NCI-H226 (cell line): ENCODE data around the gene MYO5A.
"Not testable (repeated sequence)": the region's sequence is repeated elsewhere in the genome, so short reads cannot be mapped to it uniquely, and the experiment has no call there.

Source experiments
- DNase-seq: peaks from one replicate; pipeline ENCODE4 v3.0.0-alpha.2; 2015

MYO5A gene

DNA sequence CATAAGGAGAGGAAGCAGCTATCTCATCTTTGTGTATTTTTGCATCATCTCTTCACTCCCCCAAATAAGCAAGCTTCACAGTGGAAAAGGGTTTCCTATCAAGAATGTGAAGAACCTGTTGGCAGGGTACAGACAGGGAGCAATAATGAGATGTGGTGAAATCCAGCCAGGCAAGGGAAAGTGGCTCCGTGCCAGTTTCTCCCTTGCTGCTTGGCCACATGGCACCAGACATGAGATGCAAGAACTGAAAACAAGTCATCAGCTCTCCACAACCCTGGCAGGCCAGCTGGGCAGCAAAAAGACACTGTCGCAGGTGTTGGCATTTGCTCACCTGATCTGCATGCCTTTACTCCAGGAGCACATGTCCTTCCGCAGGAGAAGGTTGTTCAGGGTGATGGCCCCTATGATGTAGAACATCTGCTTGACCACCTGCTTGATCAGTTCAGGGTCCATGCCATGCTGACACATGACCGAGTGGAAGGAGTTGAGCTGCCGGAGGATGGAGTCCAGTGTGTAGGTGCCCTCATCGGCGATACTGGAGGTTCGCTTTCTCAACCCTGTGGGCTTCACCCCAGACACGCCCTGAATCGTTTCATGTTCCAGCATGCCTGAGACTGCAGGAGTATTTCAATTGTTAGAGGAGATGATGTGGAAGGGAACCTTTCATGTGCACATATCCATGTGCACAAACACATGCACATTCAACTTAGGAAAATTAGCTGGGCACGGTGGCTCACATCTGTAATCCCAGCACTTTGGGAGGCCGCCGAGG is 209.8 kb downstream of the MYO5A start:
- DNase-seq: no peak

- DNase-seq: no peak
Measured at GRCh38 chr15:52317688-52318087, 211.0 kb downstream of the MYO5A start.

GRCh38 chr15:52317022-52317421 is 211.7 kb downstream of the MYO5A start:
- DNase-seq: no peak

DNA sequence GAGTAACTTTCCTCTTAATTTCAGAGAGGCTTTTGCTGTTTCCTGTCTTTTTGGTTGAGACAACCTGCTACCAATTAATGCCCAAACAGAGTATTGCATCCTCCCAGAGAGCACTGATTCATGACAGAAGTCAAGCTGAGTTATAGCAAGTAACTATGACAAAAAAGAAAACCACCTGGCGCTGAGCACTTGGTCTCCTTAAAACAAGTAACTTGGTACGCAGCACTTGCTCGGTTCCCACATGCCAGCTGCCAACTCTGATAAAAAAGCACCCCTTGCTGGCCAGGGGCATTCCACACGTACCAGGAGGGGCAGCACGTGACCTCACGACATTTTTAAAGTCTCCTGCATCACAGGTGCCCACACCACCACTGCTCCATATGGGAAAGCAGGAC is 219.5 kb downstream of the MYO5A start:
- DNase-seq: no peak

DNA sequence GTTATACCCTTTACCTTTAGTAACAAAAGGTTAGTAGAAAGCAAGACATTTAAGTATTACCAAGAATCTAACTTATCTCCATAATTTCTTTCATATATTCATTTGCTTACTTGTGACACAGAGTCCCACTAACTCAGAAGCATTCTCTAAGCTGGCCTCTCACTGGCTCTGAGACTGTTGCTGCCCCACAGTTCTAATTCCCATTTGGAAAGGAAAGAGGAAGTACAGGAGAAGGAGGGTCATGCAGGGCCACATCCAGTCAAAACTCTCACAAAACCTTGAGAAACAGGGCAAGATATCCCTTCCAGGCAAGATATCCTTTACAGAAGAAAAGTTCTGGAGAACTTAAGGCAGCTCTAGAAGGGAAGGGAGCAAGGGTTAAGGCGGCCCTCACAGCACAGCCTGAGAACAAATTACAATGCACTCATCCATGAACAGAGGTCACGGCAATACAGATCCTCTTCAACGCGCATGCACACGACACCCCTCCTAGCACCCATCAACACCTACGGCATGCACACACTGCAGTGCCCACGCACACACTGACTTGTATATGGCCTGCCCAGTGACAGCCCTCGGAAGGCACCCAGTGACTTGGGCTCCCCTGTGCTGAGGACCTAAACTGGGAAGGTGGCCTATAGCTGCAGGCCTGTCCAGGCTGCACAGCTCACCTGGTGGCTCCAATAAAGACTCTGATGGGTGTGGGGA is 220.1 kb downstream of the MYO5A start:
- DNase-seq: no peak

DNA sequence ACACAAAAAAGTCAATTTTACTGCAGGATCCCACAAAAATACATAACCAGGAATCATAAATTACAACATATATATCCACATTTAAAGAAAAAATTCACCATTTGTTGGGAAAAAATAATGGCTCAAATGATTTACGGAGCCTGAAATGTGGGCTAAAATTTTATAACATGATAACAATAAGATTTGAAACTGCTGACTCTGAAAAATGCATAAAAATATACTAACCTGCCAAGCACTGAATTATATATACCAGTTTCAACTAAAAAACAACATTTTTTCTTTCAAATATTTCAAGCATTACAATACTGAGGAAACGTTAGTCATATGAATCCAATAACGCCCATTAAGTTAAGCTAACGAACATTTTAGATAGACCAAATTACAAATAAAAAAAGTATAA is 220.8 kb downstream of the MYO5A start:
- no peak for DNase-seq

- peak; percentile 56 for DNase-seq
Measured at GRCh38 chr15:52306270-52306669, 222.4 kb downstream of the MYO5A start.

DNA sequence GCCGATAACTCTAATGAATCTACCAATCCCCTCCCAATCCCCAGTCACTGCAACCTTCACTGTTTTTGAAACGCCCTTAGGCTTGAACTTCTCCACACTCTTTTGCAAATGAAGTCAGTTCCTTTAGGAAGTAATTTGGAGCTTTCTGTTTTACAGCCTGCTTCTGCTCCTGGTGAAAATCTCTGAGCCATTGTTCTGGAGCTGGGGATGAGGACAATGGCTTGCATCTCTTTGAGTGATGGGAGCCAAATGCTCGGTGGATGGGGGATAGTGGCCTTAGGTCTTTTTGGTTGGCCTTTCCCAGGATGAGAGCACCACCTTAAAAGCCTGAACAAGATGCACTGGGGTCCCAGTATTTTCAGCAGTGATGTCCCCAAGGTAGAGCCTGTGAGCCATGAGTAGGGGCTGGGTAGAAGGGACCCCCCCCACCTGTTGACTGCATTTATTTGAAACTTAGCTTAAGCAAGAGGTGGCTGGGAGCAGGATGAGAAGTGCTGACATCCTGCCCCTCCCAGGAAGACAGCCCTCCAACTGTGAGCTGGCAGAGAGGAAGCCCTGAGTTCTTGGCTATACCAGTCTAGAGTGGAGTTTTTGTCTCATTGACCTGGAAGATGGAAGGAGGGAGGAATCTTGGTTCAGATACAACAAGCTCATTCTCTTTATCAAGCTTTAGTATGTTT is 225.4 kb downstream of the MYO5A start:
- DNase-seq: no peak

GRCh38 chr15:52301265-52301847 is 227.3 kb downstream of the MYO5A start:
- DNase-seq: no peak

DNA sequence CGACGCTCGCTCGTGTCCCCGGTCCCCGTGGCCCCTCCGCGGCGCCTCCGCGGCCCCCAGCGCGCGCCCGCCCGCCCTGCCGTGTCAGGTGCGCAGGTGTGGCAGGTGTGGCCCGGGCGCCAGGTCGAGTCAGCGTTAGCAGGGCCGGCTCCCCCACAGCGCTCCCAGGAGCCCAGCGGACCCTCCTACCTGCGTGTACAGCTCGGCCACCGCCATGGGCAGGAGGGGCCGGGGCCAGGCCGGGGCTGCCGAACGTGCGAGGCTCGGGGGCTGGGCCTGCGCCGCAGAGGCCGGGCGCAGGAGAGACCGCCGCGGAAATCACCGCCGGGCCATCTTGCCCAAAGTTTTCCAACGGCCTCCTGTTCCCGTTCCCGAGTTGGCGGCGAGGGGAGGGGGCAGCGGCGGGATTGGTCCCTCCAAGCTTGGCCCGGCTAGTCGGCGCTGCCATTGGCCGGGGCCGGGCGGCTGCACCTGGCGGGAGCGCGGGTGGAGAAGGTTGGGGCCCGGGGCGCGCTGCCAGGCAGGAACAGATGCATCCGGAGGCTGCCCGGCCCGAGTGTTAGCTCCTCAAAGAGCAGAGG is 233.2 kb downstream of the MYO5A start, which contains the start of gene MYO5C:
Gene MYO5C, minus strand, starts transcription at position 384 of the 581 bp plus-strand sequence. Its CDS starts 168 bp downstream, at position 216.
- peak; percentile 80 for DNase-seq

DNA sequence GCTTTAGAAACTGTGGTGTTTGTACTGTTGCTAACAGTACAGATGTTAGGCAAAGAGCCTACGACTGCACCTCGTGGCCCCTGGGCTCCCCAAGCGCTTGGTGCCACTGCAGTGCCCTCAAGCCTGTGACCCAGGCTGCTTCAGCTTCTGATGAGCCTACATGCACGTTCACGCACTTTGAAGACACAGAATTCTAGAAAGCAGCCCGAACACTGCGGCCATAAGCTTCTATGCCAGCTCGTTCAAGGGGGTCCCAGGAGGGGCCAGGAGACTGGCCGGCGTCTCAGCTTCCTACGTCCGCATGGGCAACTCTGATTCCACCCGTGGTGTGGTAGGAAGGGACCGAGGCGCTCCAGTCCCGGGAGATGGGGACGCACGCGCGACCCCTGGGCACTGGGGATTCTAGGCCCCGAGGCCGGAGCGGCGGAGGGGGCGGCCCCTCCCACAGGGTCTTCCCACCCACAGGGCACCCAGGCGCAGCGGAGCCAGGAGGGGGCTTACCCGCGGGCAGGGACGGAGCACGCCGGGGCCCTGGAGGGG is 233.7 kb downstream of the MYO5A start:
- no peak for DNase-seq

GRCh38 chr15:52292780-52293392 is 235.8 kb downstream of the MYO5A start:
- DNase-seq: no peak

- DNase-seq: no peak
Measured at GRCh38 chr15:52291204-52291603, 237.5 kb downstream of the MYO5A start.

DNA sequence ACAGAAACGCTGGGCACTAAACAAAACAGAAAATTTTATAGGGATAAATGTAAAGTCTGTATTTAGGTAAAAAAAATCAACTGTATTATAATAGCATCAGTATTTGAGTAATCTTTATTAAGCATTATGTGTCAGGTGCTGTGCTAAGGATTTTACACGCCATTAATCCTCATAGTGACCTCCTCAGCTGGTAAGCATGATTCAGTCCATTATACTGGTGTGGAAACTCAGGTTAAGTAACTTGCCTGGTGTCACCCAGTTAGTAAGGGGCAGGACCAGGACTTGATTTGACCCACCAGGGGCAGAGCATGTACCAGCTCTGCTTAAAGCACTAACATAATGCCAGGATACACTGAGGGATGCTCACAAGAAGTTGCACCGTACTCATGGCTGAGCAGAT is 237.9 kb downstream of the MYO5A start:
- no peak for DNase-seq

DNA sequence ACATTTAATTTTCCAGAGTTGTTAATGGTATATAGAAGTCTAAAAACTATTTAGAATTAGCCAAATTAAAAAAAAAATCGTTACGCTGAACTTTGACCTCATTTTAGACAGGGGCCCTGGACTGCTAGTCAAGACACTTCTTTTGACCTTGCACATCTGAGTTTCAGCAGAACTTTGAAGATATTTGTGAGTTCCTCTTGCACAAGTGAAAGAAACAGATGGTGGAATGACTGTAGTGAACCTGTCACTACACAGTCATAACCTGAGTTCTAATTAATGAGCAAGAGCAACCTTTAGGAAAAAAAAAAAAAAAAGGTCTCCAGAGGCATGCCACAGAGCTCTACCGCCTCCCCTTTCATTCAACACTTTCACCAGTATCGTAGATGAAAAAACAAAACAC is 238.4 kb downstream of the MYO5A start:
- no peak for DNase-seq

GRCh38 chr15:52289629-52290081 is 239.0 kb downstream of the MYO5A start:
- no peak for DNase-seq

GRCh38 chr15:52288986-52289385 is 239.7 kb downstream of the MYO5A start:
- no peak for DNase-seq

- DNase-seq: peak; percentile 11
Measured at GRCh38 chr15:52288051-52288942, 240.4 kb downstream of the MYO5A start.

GRCh38 chr15:52287114-52287513 is 241.6 kb downstream of the MYO5A start:
- DNase-seq: no peak

GRCh38 chr15:52285941-52286340 is 242.7 kb downstream of the MYO5A start:
- not testable (repeated sequence) for DNase-seq

- peak; percentile 63 for DNase-seq
Measured at GRCh38 chr15:52284164-52284563, 244.5 kb downstream of the MYO5A start.
